Heart left ventricle (tissue), 13 donors: ENCODE data around the gene FAHD2B.
"Not testable (repeated sequence)": the region's sequence is repeated elsewhere in the genome, so short reads cannot be mapped to it uniquely, and the experiment has no call there.

Source experiments
- POLR2A ChIP-seq, 2 donors: fragments of 450-650 bp; IDR thresholded peaks; one replicate each; pipeline ENCODE4 v1.6.1; 2017; ENCODE audit warnings: antibody characterized with exemption in 2 of 2, mild to moderate bottlenecking in 2 of 2, moderate library complexity in 2 of 2
- TF ChIP-seq, protein P1 (sequence below), 12 donors: fragments of 200-600 bp; sonication (generic) in 4 of 12; IDR thresholded peaks; one replicate each; pipeline versions ENCODE4 v1.5.0 to v1.8.0; 2018 to 2022; ENCODE audit warnings: antibody characterized with exemption in 12 of 12, mild to moderate bottlenecking in 5 of 12
- donor health status: ischemic (EF 13 %, LVEDD 7.1; RV severe dilation, severe dysfunction).
- donor health status: DM: no; HTN: yes; CAD: no.
- donor health status: DM: no; HTN: no; CAD: no.
- donor health status: ischemic (EF 25% LVEDD 6.9; RV normal size, moderate dysfunction).
- donor health status: ischemic (EF 25% LVEDD 5.7; RV mildly dilated, moderate dysfunction).
- donor health status: ischemic (EF 35%, LVEDD 5.7; RV mildly dilated, moderate dysfunction).
- donor health status: nonischemic (EF 11% LVEDD 7.7; RV severe dilation, severe dysfunction).
- donor health status: DM: yes; HTN: yes; CAD: no.
- donor health status: PGD.
- donor health status: ischemic (EF 29% LVEDD 5.4; RV normal size, mild dysfunction).
- donor health status: nonischemic (EF 23%, LVEDD 6.1; RV moderate dilation, normal function).

DNA sequence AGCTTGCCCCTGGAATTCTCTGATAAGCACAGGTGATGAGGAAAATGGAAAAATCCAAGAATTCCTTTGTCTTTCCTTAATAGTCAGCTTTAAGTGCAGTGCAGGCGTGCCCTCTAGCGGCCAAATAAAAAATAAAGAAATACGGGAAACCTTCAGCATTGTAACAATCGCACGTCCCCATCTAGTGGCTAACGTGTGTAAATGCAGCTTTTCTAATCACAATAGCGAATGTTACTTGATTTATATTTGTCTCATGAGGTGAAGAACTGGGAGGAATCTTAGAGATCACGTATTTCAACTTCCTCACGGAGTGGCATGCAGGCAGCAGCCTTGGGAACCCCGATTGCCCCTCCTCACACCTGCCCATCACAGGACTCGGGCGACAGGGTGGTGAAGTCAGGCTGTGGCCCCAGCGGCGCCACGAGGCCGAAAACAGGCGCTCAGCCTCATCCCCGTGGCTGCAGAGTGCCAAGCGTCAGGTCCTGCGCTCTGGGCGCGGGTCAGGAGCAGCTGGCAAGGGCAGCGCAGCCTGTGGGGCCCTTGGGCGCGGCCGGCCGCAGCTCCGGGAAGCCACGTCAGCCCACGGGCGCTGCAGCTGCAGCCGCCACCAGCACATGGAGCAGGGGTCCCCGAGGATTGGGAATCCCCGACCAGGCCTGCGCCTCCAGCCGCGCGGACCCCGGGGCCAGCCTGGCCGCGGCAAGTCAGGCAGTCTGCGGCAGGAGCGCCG lies 17.8 kb upstream of the FAHD2B start:
- TF ChIP-seq, protein P1, sequence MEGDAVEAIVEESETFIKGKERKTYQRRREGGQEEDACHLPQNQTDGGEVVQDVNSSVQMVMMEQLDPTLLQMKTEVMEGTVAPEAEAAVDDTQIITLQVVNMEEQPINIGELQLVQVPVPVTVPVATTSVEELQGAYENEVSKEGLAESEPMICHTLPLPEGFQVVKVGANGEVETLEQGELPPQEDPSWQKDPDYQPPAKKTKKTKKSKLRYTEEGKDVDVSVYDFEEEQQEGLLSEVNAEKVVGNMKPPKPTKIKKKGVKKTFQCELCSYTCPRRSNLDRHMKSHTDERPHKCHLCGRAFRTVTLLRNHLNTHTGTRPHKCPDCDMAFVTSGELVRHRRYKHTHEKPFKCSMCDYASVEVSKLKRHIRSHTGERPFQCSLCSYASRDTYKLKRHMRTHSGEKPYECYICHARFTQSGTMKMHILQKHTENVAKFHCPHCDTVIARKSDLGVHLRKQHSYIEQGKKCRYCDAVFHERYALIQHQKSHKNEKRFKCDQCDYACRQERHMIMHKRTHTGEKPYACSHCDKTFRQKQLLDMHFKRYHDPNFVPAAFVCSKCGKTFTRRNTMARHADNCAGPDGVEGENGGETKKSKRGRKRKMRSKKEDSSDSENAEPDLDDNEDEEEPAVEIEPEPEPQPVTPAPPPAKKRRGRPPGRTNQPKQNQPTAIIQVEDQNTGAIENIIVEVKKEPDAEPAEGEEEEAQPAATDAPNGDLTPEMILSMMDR (IDR thresholded peaks at IDR 0.05) = peak; percentile 78 to 94 (median 88)
- TF ChIP-seq POLR2A (IDR thresholded peaks at IDR 0.05) = not testable (repeated sequence)
